GM12891 (cell line): ENCODE results near the gene SLC1A3.

Source experiments
- POLR2A ChIP-seq: IDR thresholded peaks from 2 replicates; pipeline ENCODE4 v1.6.1; 2011; ENCODE audit warnings: low read depth, low read length, control low read depth
- POLR2AphosphoS5 ChIP-seq: IDR thresholded peaks from 2 replicates; pipeline ENCODE4 v1.6.1; 2011; ENCODE audit warnings: low read depth, low read length, control low read depth
- TAF1 ChIP-seq: IDR thresholded peaks from 2 replicates; pipeline ENCODE4 v1.6.1; 2011; ENCODE audit warnings: low read depth, low read length, control low read depth

GRCh38 chr5:36623832-36624231 lies 17.4 kb downstream of the SLC1A3 start:
- TF ChIP-seq POLR2A (no peak), POLR2AphosphoS5 (no peak), TAF1 (no peak)
